ENCODE measurements around the gene RGS7BP.
"Not testable (repeated sequence)": the region's sequence is repeated elsewhere in the genome, so short reads cannot be mapped to it uniquely, and the experiment has no call there.

RGS7BP gene

GRCh38 chr5:64505769-64506566, at the start of gene RGS7BP:
Gene RGS7BP, plus strand, starts transcription at chr5:64506015. Its CDS starts 610 bp downstream, at chr5:64506625.
- DNase-seq, result peak; percentile 53

DNA sequence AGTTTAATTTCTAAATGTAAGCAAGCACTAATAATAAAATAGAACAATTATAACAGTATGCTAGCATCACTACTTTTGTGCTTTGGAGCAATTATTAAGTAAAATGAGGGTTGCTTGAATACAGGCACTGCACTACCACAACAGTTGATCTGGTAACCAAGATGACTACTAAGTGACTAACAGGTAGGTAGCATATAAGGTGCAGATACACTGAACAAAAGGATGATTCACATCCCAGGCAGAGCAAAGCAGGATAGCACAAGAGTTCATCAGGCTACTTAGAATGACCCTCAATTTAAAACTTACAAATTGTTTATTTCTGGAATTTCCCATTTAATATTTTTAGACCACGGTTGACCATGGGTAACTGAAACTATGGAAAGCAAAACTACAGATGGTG, 48.0 kb upstream of the RGS7BP start:
- no peak for DNase-seq

DNA sequence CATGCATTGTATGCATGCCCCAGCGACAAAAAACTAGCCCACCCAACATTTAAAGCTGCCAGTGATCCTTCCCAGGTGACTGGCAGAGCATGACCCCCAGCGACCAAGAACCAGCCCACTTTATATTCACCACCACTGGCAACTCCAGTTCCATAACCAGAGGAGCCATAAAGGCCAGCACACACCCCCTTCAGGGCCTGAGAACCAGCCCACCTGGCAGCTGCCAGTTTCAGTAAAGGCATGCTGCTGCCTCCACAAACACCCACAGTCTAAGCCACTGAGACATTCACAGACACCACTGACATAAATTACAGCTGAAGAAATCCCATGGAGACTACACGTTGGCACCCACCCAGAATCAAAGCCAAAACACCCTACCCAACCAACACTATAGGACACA, 46.9 kb upstream of the RGS7BP start:
- no peak for DNase-seq

DNA sequence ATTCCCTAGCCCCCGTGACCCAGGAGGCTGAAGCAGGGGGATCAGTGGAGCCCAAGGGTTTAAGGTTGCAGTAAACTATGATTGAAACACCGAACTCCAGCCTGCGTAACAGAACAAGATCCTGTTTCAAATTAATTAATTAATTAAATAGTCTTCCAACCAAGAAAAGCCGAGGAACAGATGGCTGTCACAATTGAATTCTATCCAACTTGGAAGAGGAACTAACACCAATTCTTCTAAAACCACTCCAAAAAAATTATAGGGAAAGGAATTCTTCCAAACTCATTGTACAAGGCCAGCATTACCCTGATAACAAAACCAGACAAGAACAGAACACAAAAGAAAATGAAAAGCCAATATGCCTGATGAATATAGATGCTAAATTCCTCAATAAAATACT, 43.4 kb upstream of the RGS7BP start:
- DNase-seq, result no peak

DNA sequence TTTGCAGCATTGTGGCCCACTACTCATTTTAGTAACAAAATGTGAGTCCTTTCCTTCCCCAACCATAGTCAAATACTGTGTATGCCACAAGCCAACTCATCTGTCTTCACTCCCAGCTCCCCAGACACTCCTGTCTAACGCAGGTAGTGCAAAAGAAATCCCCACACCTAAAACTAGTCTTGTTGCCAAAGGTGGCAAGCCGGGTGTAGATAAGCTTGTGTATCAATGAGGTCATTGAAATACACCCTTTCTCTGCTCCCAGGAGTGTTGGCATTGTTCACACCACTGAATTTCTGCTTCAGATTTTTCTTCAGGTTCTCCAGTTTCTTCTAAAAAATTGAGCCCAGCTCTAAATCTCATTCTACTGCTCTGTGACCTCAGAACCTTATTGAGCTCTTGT, 19.7 kb upstream of the RGS7BP start:
- DNase-seq, result no peak

DNA sequence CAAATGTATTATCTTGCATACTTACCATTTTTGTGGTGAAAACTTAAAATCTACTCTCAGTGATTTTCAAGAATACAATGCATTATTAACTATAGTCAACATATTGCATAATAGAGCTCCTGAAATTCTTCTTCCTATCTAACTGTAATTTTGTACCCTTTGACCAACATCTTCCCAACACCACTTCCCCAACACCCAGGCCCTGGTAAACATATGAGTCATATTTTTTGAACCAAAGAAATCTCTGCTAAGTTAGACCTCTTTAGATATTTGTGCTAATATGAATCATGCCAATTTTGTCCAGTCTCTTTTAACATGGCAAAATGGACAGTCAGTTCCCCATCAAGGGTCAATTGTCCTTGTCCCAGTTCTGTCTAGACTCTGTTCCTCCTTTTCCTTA, 18.5 kb upstream of the RGS7BP start:
- DNase-seq, result no peak

DNA sequence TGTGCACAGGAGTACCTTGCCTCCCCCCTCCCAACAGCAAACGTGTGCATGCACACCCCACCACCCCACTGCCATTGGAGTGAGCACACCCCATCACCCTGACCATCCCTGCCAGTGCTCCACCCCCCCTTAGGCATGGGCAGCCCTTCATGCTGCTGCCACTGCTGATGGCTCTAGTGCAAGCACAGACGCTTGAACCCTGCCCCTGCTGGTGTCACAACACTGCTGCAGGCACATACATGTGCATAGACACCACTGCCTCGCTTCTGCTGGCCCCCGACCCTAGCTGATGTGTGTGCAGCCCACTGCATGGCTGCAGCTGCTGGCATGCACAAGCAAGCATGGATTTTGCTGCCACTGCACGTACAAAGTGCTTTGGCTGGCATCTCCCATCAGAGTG, 16.0 kb upstream of the RGS7BP start:
- no peak for DNase-seq

DNA sequence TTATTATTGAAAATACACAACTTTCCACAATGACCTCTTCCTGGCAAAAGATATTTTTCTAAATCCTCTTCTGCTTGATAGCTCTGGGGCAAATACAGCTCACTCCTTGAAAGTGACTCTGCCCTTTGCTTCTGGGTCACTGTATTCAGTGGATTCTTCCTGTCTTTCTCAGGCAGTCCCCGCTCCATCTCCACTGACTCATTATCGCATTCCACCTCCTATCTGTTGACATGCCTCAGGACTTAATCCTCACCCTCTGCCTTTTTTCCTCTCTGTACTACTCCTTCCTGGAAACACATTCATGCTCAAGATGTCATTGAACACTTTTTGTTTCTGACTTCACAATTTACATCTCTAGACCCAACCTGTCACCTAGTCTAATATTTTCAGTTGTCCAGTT, 8.4 kb upstream of the RGS7BP start:
- DNase-seq, result no peak

- DNase-seq, result no peak
Measured at GRCh38 chr5:64502196-64502595, 3.6 kb upstream of the RGS7BP start.

- DNase-seq, result no peak
Measured at GRCh38 chr5:64506567-64507263, 900 bp downstream of the RGS7BP start.

DNA sequence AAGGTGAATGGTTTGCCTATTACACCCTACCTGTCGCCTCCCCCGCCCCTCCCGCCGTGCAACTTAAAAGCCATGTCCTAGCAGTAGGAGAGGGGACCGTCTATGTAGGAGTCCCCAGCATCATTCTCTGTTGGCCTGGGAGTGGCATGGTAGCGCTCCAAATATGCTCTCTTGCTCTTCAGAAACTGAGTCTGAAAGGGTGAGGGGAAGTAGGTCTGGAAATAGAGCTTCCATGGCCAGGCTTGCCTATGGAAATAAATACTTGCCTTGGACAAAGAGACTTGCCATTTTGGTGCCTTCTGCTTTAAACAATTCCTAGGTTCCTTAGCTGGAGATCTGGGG, 1.4 kb downstream of the RGS7BP start:
- no peak for DNase-seq

GRCh38 chr5:64509828-64510227, 4.0 kb downstream of the RGS7BP start:
- no peak for DNase-seq

- no peak for DNase-seq
Measured at GRCh38 chr5:64513492-64513891, 7.7 kb downstream of the RGS7BP start.

- DNase-seq, result no peak
Measured at GRCh38 chr5:64514612-64515011, 8.8 kb downstream of the RGS7BP start.

- DNase-seq, result no peak
Measured at GRCh38 chr5:64516216-64516615, 10.4 kb downstream of the RGS7BP start.

GRCh38 chr5:64518793-64519192, 13.0 kb downstream of the RGS7BP start:
- DNase-seq, result no peak

- DNase-seq, result no peak
Measured at GRCh38 chr5:64519263-64519662, 13.4 kb downstream of the RGS7BP start.

DNA sequence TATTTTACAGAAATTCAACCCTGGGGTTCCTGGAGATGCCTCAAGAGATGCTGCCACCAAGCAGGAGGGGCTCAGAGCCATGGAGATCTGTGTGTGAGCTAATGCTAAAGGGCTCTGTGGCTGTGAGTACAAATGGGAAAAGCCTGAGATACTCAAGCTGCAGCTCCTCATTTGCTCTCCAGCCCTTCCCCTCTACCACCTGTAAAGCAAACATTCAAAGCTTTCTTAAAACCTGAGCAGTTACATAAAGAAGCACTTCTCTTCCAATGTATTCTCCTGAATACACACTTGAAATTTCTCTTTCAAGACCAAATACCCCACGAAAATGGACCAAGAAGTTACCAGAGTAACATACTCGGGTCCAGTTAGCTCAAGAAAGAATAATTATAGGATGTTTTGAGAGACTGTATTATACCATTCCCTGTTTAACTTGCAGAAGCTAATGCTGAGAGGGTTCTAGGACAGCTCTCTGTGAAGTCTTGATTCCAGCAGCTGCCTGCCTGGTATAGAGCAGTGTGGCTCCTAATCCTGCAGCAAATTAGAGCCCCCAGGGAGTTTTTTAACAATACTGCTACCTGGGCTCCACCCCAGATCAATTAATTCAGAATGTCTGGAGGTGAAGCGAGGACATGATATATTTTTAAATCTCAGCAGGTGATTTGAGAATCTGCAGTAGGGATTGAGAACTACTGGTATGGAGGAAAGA, 21.1 kb downstream of the RGS7BP start:
- no peak for DNase-seq

DNA sequence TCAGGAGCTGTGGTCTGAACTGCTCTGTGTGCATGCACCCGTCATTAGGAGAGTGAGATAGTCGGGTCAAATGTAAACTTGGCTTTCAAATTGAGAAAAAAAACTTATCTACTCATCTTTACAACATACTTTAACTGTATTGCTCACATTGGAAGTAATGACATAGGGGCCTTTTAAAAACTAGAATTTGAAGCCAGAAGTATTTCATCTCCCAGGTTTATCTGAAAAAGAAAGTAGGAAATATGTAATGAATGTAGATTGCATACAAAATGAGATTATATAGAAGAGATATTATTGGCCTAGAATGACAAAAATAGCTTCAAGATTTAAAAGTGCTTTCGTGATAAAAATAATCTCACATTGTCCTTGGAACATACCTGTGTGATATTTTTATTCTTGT, 24.3 kb downstream of the RGS7BP start:
- DNase-seq, result no peak

DNA sequence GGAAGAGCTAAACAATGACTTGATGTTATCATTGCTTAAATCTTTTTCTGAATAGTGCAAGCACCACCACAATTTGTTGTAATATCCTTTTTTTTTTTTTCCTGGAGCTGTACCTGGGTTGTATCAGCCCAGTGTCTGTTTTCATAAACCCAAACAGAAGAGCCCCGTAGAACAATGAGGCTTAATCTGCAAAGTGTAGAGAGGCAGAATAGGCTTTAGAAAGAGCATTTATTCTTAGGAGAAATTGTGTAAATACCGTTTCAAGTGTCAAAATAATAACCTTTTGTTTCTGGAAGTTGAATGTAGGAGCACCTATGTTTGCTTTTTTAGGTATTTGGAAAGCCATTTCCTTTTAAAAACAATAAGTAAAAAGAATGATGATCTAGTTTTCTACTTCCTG, 26.4 kb downstream of the RGS7BP start:
- DNase-seq, result no peak

- no peak for DNase-seq
Measured at GRCh38 chr5:64532657-64533056, 26.8 kb downstream of the RGS7BP start.

GRCh38 chr5:64534033-64534432, 28.2 kb downstream of the RGS7BP start:
- DNase-seq, result no peak

GRCh38 chr5:64557911-64558310, 52.1 kb downstream of the RGS7BP start:
- DNase-seq, result no peak

DNA sequence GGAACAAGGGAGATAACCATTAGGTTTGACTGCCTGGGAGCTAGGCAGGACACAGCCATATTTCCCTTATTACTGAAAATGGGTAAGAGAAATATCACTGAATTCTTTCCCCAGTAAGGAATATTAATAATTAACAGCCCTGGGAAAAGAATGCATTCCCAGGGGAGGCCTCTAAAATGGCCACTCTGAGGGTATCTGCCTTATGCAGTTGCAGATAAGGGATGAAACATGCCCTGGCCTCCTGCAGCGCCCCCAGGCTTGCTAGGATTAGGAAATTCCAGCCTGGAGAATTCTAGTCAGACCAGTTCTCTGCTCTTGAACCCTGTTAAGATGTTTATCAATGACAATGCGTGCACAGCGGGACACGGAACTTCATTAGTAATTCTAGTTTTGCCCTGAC, 52.8 kb downstream of the RGS7BP start:
- DNase-seq, result not testable (repeated sequence)

Measured in NCI-H1694 treated with DMSO at 0.1 percent for 48 hours (cell line).